Naive B cell (primary cell): ENCODE data around the gene ARAF. TPM values are rescaled to one million over a fixed set of nuclear protein-coding genes. Genes with fewer than 3 reads are reported as not detected.

Experiments used
- ATAC-seq, 2 donors: fragments of 150-1000 bp; cut with Tn5 transposase; 2 replicates each; pipeline ENCODE4 v1.10.0; 2021; ENCODE audit warnings: low read depth in 2 of 2, mild to moderate bottlenecking in 2 of 2, moderate library complexity in 2 of 2
- DNase-seq: peaks from one replicate; pipeline ENCODE4 v3.0.0; 2022
- H3K27ac Mint-ChIP-seq, 6 donors: one replicate each; pipeline ENCODE4 v1.8.0; 2020 to 2022; ENCODE audit warnings: mild to moderate bottlenecking in 6 of 6, mixed read lengths in 6 of 6, moderate library complexity in 5 of 6, inconsistent platforms in 2 of 6
- H3K27me3 Mint-ChIP-seq, 3 donors: one replicate each; pipeline ENCODE4 v1.8.0; 2021 to 2022; ENCODE audit warnings: mixed read lengths in 3 of 3, mild to moderate bottlenecking in 1 of 3
- H3K36me3 Mint-ChIP-seq, 2 donors: one replicate each; pipeline ENCODE4 v1.8.0; 2020 to 2022; ENCODE audit warnings: mixed read lengths in 2 of 2, inconsistent platforms in 1 of 2, mild to moderate bottlenecking in 1 of 2
- H3K4me1 Mint-ChIP-seq, 3 donors: one replicate each; pipeline ENCODE4 v1.8.0; 2020 to 2022; ENCODE audit warnings: mixed read lengths in 3 of 3, inconsistent platforms in 1 of 3, mild to moderate bottlenecking in 1 of 3, moderate library complexity in 1 of 3
- H3K4me3 Mint-ChIP-seq, 8 donors: one replicate each; pipeline ENCODE4 v1.8.0; 2020 to 2022; ENCODE audit warnings: mild to moderate bottlenecking in 8 of 8, mixed read lengths in 8 of 8, moderate library complexity in 8 of 8, inconsistent platforms in 2 of 8
- H3K9me3 Mint-ChIP-seq, 7 donors: one replicate each; pipeline ENCODE4 v1.8.0; 2020 to 2022; ENCODE audit warnings: mixed read lengths in 7 of 7, mild to moderate bottlenecking in 5 of 7, inconsistent platforms in 2 of 7, moderate library complexity in 1 of 7
- polyA plus RNA-seq, 6 donors: library from polyadenylated mRNA; unstranded; fragments of 300-500 nt; fragmentation: Illumina TruSeq; gene quantifications; one replicate each; pipeline ENCODE4 v1.2.3, GENCODE V29; 2021; ENCODE audit warnings: low read depth in 6 of 6

ARAF gene
- polyA plus RNA-seq, 6 donors from 2014 or later, result 43.4 to 90.8 (median 58.6) TPM

DNA sequence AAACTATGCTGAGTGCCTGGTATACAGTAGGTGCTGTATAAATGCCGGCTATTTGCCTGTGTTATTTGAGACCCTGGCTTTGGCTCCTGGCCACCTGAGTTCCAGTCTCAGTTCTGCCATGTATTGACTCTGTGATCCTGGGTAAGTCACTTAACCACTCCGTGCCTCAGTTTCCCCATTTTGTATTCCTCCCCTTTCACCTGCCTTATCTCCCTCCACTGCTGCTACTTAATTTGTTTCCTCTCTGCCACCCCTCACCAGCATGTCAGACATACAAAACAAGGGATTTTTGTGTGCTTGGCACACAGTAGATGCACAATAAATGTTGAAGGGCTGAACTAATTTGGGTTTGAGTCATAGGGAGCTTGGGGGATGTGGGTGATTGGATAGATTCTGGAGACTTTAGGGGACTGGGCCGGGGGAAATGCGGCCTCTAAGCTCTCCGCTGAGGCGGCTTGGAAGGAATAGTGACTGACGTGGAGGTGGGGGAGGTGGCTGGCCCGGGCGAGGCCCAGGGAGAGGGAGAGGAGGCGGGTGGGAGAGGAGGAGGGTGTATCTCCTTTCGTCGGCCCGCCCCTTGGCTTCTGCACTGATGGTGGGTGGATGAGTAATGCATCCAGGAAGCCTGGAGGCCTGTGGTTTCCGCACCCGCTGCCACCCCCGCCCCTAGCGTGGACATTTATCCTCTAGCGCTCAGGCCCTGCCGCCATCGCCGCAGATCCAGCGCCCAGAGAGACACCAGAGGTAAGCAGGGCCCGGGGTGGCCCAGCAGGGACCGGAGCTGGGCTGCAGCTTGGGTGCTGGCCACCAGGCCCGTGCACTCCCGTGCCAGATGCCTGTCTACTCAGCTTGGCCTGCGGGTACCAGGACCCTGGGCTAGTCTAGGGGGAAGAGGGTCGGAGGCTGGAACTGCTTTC, 21.0 kb downstream of the ARAF start, which contains the start of gene TIMP1:
Gene TIMP1 (plus strand): TSS at position 706 of the 917 bp plus-strand sequence. CDS start 980 bp downstream, outside the sequence.
- peaks cover 5 to 23% (median 20%) of the 10 kb centered on the region in 3 donors for H3K27me3 Mint-ChIP-seq
- peak; percentile 27 for DNase-seq
- H3K36me3 Mint-ChIP-seq, result no peaks in the 10 kb centered on the region
- H3K4me3 Mint-ChIP-seq, result peak within 1 kb of the TSS; percentile 29 to 74 (median 52)
- peaks cover 0 to 3% (median 0%) of the 10 kb centered on the region in 7 donors for H3K9me3 Mint-ChIP-seq
- peak within 1 kb of the TSS in 1 of 6 donors; percentile 23 for H3K27ac Mint-ChIP-seq
- ATAC-seq, result peak; percentile 82 to 87
- peaks cover 10 to 13% (median 13%) of the 10 kb centered on the region in 3 donors for H3K4me1 Mint-ChIP-seq

GRCh38 chrX:47583240-47583861, 22.3 kb downstream of the ARAF start:
- ATAC-seq (no peak), DNase-seq (no peak)
- Mint-ChIP-seq H3K27me3 (peaks cover under 1 to 9% (median 8%) of the 10 kb centered on the region in 3 donors), H3K36me3 (no peaks in the 10 kb centered on the region), H3K4me1 (peaks cover 10 to 13% (median 13%) of the 10 kb centered on the region in 3 donors), H3K9me3 (peaks cover 0 to 3% (median 0%) of the 10 kb centered on the region in 7 donors), H3K27ac (peak overlapping the region in 1 of 6 donors; percentile 17), H3K4me3 (peak overlapping the region in 1 of 8 donors; percentile 9)

GRCh38 chrX:47584714-47585113, 23.7 kb downstream of the ARAF start:
- H3K4me3 Mint-ChIP-seq, result no peak overlapping the region
- peaks cover 0 to 3% (median 0%) of the 10 kb centered on the region in 7 donors for H3K9me3 Mint-ChIP-seq
- ATAC-seq (no peak), DNase-seq (no peak)
- H3K27me3 Mint-ChIP-seq, result peaks cover 0 to 2% (median 2%) of the 10 kb centered on the region in 3 donors
- no peaks in the 10 kb centered on the region for H3K36me3 Mint-ChIP-seq
- H3K27ac Mint-ChIP-seq, result peak overlapping the region in 1 of 6 donors; percentile 4
- peaks cover 10 to 13% (median 13%) of the 10 kb centered on the region in 3 donors for H3K4me1 Mint-ChIP-seq

- Mint-ChIP-seq H3K4me1 (peaks cover 10 to 13% (median 13%) of the 10 kb centered on the region in 3 donors), H3K4me3 (no peak overlapping the region), H3K27me3 (no peaks in the 10 kb centered on the region), H3K9me3 (peaks cover 0 to 3% (median 0%) of the 10 kb centered on the region in 7 donors), H3K36me3 (no peaks in the 10 kb centered on the region), H3K27ac (no peak overlapping the region)
- ATAC-seq, result no peak
- DNase-seq, result no peak
Observed at GRCh38 chrX:47585273-47585672, 24.3 kb downstream of the ARAF start.

DNA sequence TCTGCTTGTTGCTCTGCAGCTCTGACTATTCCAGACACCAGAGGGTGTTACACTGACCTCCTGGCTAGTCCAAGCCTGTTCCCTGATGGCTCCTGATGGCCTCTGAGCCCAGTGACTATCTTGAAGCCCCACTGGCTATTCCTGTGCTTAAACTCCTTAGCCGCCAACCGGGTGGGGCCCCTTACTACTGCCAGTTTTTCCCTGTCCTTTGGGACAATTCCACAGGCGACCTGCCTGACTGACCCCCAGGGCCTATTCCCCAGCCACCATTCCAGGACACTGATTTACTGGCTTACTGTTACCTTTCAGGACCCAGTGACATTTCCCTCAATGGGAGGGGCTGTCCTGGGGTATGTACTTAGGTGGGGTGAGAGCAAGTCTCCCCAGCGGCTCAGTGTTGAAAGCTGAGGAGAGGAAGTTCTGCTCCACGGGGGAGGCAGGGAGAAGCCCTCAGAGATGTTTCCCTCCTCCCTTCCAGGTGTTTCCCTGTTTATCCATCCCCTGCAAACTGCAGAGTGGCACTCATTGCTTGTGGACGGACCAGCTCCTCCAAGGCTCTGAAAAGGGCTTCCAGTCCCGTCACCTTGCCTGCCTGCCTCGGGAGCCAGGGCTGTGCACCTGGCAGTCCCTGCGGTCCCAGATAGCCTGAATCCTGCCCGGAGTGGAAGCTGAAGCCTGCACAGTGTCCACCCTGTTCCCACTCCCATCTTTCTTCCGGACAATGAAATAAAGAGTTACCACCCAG, 25.2 kb downstream of the ARAF start:
- Mint-ChIP-seq H3K27ac (no peak overlapping the region), H3K36me3 (no peaks in the 10 kb centered on the region), H3K27me3 (no peaks in the 10 kb centered on the region), H3K4me1 (peaks cover 10 to 13% (median 13%) of the 10 kb centered on the region in 3 donors), H3K4me3 (no peak overlapping the region), H3K9me3 (peaks cover 0 to 3% (median 0%) of the 10 kb centered on the region in 7 donors)
- DNase-seq (no peak), ATAC-seq (no peak)

DNA sequence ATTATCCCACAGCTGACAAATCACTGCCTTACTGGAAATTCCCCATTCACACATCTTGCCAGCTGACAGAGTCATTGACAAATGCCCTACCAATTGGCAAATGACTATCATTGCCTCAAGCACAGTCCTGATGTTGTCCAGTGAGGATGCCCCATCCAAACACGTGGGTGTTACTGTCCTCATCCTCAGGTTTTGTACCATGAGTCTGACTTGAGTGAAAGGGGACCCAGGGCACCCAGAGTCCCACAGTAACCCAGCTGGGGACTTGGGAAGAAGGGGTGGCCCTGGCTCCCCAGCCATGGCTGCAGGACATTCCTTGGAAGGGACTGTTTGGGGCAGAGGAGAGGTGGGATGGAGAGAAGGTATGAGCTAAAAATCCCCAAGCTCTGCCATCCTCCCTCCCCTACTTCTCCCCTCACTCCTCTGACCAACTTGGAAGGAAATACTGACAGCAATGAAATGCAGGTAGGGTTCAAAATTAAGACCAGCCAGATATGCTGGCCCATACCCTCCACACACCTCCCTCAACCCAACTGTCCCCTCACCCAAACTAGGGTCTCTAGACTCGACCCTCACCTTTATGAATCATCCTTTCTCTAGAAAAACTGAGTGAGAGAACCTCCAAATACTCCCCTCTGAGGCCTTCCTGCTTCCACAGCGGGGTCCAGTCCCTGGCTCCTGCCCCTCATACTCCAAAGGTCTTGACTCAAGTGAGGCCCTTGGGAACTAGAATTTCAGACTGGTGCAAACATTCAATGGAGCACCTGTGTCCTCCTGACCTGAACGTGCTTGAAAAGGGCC, 26.3 kb downstream of the ARAF start:
- H3K9me3 Mint-ChIP-seq, result peaks cover 0 to 3% (median 0%) of the 10 kb centered on the region in 7 donors
- H3K4me1 Mint-ChIP-seq, result peaks cover 0 to 8% (median 4%) of the 10 kb centered on the region in 3 donors
- ATAC-seq (no peak), DNase-seq (no peak)
- no peaks in the 10 kb centered on the region for H3K27me3 Mint-ChIP-seq
- peak overlapping the region in 1 of 8 donors; percentile 11 for H3K4me3 Mint-ChIP-seq
- H3K36me3 Mint-ChIP-seq, result no peaks in the 10 kb centered on the region
- peak overlapping the region in 1 of 6 donors; percentile 69 for H3K27ac Mint-ChIP-seq

- H3K27me3 Mint-ChIP-seq, result no peaks in the 10 kb centered on the region
- no peak overlapping the region for H3K4me3 Mint-ChIP-seq
- DNase-seq, result no peak
- ATAC-seq, result no peak
- H3K36me3 Mint-ChIP-seq, result no peaks in the 10 kb centered on the region
- H3K9me3 Mint-ChIP-seq, result peaks cover 0 to 3% (median 0%) of the 10 kb centered on the region in 7 donors
- H3K4me1 Mint-ChIP-seq, result peaks cover 0 to 4% (median 3%) of the 10 kb centered on the region in 3 donors
- no peak overlapping the region for H3K27ac Mint-ChIP-seq
Observed at GRCh38 chrX:47587906-47588735, 27.1 kb downstream of the ARAF start.

DNA sequence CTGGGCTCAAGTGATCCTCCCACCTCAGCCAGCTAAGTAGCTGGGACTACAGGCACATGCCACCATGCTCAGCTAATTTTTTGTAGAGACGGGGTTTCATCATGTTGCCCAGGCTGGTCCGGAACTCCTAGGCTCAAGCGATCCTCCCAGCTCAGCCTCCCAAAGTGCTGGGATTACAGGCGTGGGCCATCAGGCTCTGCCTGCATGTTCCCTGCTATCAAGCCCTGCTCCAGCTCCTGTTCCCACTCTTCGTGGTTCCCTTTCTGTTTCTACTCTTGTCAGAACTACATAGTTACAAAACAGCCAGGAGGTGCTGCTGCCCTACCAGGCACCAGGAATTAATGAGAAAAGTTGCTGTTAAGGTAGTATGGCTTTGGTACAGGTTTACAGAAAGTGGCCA, 30.0 kb downstream of the ARAF start:
- H3K9me3 Mint-ChIP-seq, result peaks cover 0 to 4% (median under 1%) of the 10 kb centered on the region in 7 donors
- H3K36me3 Mint-ChIP-seq, result no peaks in the 10 kb centered on the region
- H3K4me3 Mint-ChIP-seq, result no peak overlapping the region
- no peaks in the 10 kb centered on the region for H3K27me3 Mint-ChIP-seq
- H3K4me1 Mint-ChIP-seq, result no peaks in the 10 kb centered on the region
- DNase-seq, result no peak
- ATAC-seq, result no peak
- no peak overlapping the region for H3K27ac Mint-ChIP-seq

GRCh38 chrX:47593522-47593921, 32.5 kb downstream of the ARAF start:
- Mint-ChIP-seq H3K27me3 (peaks cover 4 to 6% (median 4%) of the 10 kb centered on the region in 3 donors), H3K27ac (no peak overlapping the region), H3K4me3 (peak overlapping the region in 1 of 8 donors; percentile 59), H3K36me3 (peaks cover 6 to 15% of the 10 kb centered on the region in 2 donors), H3K9me3 (peaks cover 5 to 28% (median 17%) of the 10 kb centered on the region in 7 donors), H3K4me1 (no peaks in the 10 kb centered on the region)
- ATAC-seq (no peak), DNase-seq (no peak)

- DNase-seq (no peak), ATAC-seq (no peak)
- H3K4me1 Mint-ChIP-seq, result no peaks in the 10 kb centered on the region
- no peak overlapping the region for H3K4me3 Mint-ChIP-seq
- H3K27me3 Mint-ChIP-seq, result peaks cover 4 to 6% (median 4%) of the 10 kb centered on the region in 3 donors
- no peak overlapping the region for H3K27ac Mint-ChIP-seq
- H3K9me3 Mint-ChIP-seq, result peaks cover 5 to 45% (median 26%) of the 10 kb centered on the region in 7 donors
- peaks cover 6 to 24% of the 10 kb centered on the region in 2 donors for H3K36me3 Mint-ChIP-seq
Observed at GRCh38 chrX:47595716-47596251, 34.8 kb downstream of the ARAF start.

GRCh38 chrX:47596256-47596655, 35.3 kb downstream of the ARAF start:
- Mint-ChIP-seq H3K27ac (peak overlapping the region in 1 of 6 donors; percentile 51), H3K36me3 (peaks cover 6 to 24% of the 10 kb centered on the region in 2 donors), H3K9me3 (peaks cover 5 to 46% (median 26%) of the 10 kb centered on the region in 7 donors), H3K4me3 (no peak overlapping the region), H3K27me3 (peaks cover 4 to 6% (median 4%) of the 10 kb centered on the region in 3 donors), H3K4me1 (no peaks in the 10 kb centered on the region)
- ATAC-seq, result no peak
- no peak for DNase-seq
